ENCODE data around the gene ST7. TPM values are rescaled to one million over a fixed set of nuclear protein-coding genes. Genes with fewer than 3 reads are reported as not detected.

The ST7 gene
- total RNA-seq, 1 experiment from 2014 or later = 12.9 TPM

GRCh38 chr7:117012284-117012683 lies 59.0 kb downstream of the ST7 start:
- Histone ChIP-seq H3K9me3 (ENCODE audit: control insufficient read depth, low read depth, low read length) (no peaks in the 10 kb centered on the region), H3K4ac (ENCODE audit: low read depth, low read length) (no peak overlapping the region), H2BK5ac (ENCODE audit: insufficient read length, low read length) (no peak overlapping the region), H3K27me3 (ENCODE audit: insufficient read depth, low read length) (no peaks in the 10 kb centered on the region), H3K14ac (ENCODE audit: insufficient read depth, low read length) (no peak overlapping the region), H3K27ac (ENCODE audit: insufficient read length, low read depth, low read length) (no peak overlapping the region), H4K91ac (ENCODE audit: insufficient read length, low read depth, low read length) (no peak overlapping the region), H3K23ac (ENCODE audit: insufficient read length, low read depth, low read length) (no peak overlapping the region), H2AFZ (ENCODE audit: low read length) (no peak overlapping the region), H3K56ac (ENCODE audit: insufficient read length, low read depth, low read length) (no peak overlapping the region), H3K4me2 (ENCODE audit: insufficient read depth, insufficient read length, low read length) (no peak overlapping the region), H3K79me2 (ENCODE audit: insufficient read depth, low read length) (no peaks in the 10 kb centered on the region; the same call in 1 of the 2 replicates), H3K23me2 (ENCODE audit: insufficient read length, low read depth, low read length, poor library complexity, severe bottlenecking) (no peaks in the 10 kb centered on the region), H4K20me1 (ENCODE audit: control insufficient read depth, insufficient read depth, insufficient read length) (no peaks in the 10 kb centered on the region), H2AK5ac (ENCODE audit: insufficient read length, low read length) (no peak overlapping the region), H2BK15ac (ENCODE audit: low read depth, low read length) (no peak overlapping the region), H3K4me1 (ENCODE audit: insufficient read depth, low read length) (no peaks in the 10 kb centered on the region; the same call in none of the 2 replicates), H3K79me1 (ENCODE audit: insufficient read depth, low read depth, low read length, poor library complexity, severe bottlenecking) (no peaks in the 10 kb centered on the region), H2BK120ac (ENCODE audit: low read depth, low read length, poor library complexity, severe bottlenecking) (no peak overlapping the region), H4K8ac (replicated peaks; ENCODE audit: insufficient read length, low read depth, low read length) (no peak overlapping the region), H2BK12ac (ENCODE audit: insufficient read length, low read depth, low read length) (no peak overlapping the region), H2BK20ac (ENCODE audit: low read depth, low read length, poor library complexity, severe bottlenecking) (no peak overlapping the region), H4K5ac (ENCODE audit: insufficient read length, low read depth, low read length) (no peak overlapping the region), H3T11ph (ENCODE audit: low read length) (no peak overlapping the region), H3K18ac (ENCODE audit: insufficient read length, low read depth, low read length) (no peak overlapping the region), H3K9ac (ENCODE audit: extremely low read depth, insufficient read length, low read length) (no peak overlapping the region)
- no peaks in the 10 kb centered on the region for H3K36me3 Mint-ChIP-seq (ENCODE audit: insufficient read depth in 1 of 3, low read depth in 3 of 3)
- H3K4me3 Mint-ChIP-seq = no peak overlapping the region
- DNase-seq = no peak
- H3K9me3 Mint-ChIP-seq = no peaks in the 10 kb centered on the region
- no peaks in the 10 kb centered on the region for H3K27me3 Mint-ChIP-seq (ENCODE audit: low read depth)
- peaks cover 1 to 8% of the 10 kb centered on the region in 2 experiments; a peak in 3 of 4 replicates for H3K4me1 Mint-ChIP-seq
- H3K27ac Mint-ChIP-seq = no peak overlapping the region
- no peak for TF ChIP-seq CTCF (conservative IDR thresholded peaks at IDR 0.05)
- no CpG with 5 or more reads among the region's 2 CpGs for WGBS (ENCODE audit: extremely low coverage, insufficient read length, low lambda C conversion rate)
